Pancreas (tissue), 10 donors: Measurements from ENCODE around the gene AGBL1. TPM values are rescaled to one million over a fixed set of nuclear protein-coding genes. Genes with fewer than 3 reads are reported as not detected.

Experiments
- ATAC-seq, 4 donors: fragments of 200-7000 bp; cut with Tn5 transposase; one replicate each; pipeline versions ENCODE4 v1.8.0 to v1.9.1; 2020; ENCODE audit warnings: mild to moderate bottlenecking in 4 of 4, moderate library complexity in 4 of 4
- DNase-seq, 6 donors: peaks; one replicate each; pipeline ENCODE4 v3.0.0-alpha.2; 2020
- FAIRE-seq: peaks from 2 replicates; lab custom pipeline; 2012; peaks lifted over from hg19 to GRCh38; lab: Jason Lieb, UNC
- H3K27ac ChIP-seq, 4 donors: fragments of 200-600 bp; sonication (generic); 1 replicate in 3 of 4; 2 replicates in 1 of 4; pipeline versions ENCODE4 v1.5.0 to v1.8.0; 2020
- H3K27me3 ChIP-seq, 4 donors: fragments of 200-600 bp; one replicate each; pipeline ENCODE4 v1.8.0; 2021
- H3K36me3 ChIP-seq, 3 donors: fragments of 200-600 bp; sonication (generic) in 1 of 3; one replicate each; pipeline versions ENCODE4 v1.5.0 to v1.8.0; 2020 to 2021
- H3K4me1 ChIP-seq, 3 donors: fragments of 200-600 bp; one replicate each; pipeline ENCODE4 v1.8.0; 2021
- H3K4me3 ChIP-seq, 4 donors: fragments of 200-600 bp; sonication (generic) in 2 of 4; one replicate each; pipeline versions ENCODE4 v1.5.0 to v1.8.0; 2020 to 2021
- H3K9me3 ChIP-seq, 4 donors: fragments of 200-600 bp; one replicate each; pipeline ENCODE4 v1.8.0; 2021
- WGBS, 2 donors: extraction: QIAGEN DNeasy Blood & Tissue Kit; methylation state at CpG; one replicate each; pipeline ENCODE4 v1.1.7; 2013; 5-methylcytosine and 5-hydroxymethylcytosine counted together
- intact Hi-C, 3 donors: fragments of 100-400 bp; cut with DNase I; formaldehyde crosslinking; loops; one replicate each; pipeline versions ENCODE4 v1.11.1 to v1.14.2; 2022
- polyA plus RNA-seq, 2 donors: library from polyadenylated mRNA; stranded (reverse); fragments of 200-250 nt; gene quantifications; one replicate each; pipeline ENCODE4 v1.2.3, GENCODE V29; 2013
- total RNA-seq, 6 donors: library from RNA; stranded (reverse); fragmentation: NEBNext Ultra II Directional in 4 of 6; extraction: Animal tissue kit (Norgen Biotek cat#: 25700) in 4 of 6; gene quantifications; one replicate each; pipeline versions ENCODE4 v1.2.1 to v1.2.4, GENCODE V29; 2021 to 2023
- TF ChIP-seq, protein P1 (sequence below), 4 donors: fragments of 200-600 bp; sonication (generic) in 3 of 4; IDR thresholded peaks; one replicate each; pipeline versions ENCODE4 v1.5.0 to v1.8.0; 2021; ENCODE audit warnings: antibody characterized with exemption in 4 of 4
- donor health status: healthy with polysubstance abuse.
- donor health status: DM: no; HTN: no; CAD: no; lungs with moderate emphysema.
- donor health status: DM: no; HTN: no; CAD: no.
- donor health status: control.
- donor health status: control.
- donor health status: Bipolar disorder and iron deficiency.
- donor health status: DM: yes; HTN: yes; CAD: no.
- donor health status: DM: no; HTN: no; CAD: no.
- donor health status: DM: no; HTN: no; CAD: no.
- donor health status: DM: yes; HTN: yes; CAD: no.

AGBL1 gene
- total and polyA plus RNA-seq, 8 donors: under 0.01 to 0.06 (median 0.05) TPM; not detected in 5

DNA sequence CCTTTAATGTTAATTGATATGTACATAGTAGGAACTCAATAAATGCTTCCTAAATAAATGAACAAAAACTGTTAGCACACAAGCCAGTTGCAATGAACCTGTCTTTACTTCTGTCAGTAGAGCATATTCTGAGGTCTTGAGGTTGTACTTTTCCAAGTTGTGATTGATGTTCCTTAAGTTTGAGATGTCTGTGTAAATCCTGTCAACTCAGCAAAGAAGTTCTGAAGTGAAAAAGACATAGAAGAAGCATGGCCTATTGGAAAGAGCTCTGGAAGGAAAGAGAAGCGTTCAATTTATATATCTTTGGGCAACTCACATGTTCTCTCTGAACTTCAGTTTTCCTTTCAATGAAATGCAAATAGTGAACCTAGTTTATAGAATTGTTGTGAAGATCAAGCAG is 269.9 kb downstream of the AGBL1 start:
- H3K27me3 ChIP-seq: peaks cover 0 to 5% (median 0%) of the 10 kb centered on the region in 4 donors
- no peak overlapping the region for H3K27ac ChIP-seq
- DNase-seq (no peak), ATAC-seq (no peak), FAIRE-seq (no peak)
- intact Hi-C loops: no loop called here
- WGBS, 2 donors: 50 to 76% methylated on average over 1 of the region's 1 CpG
- no peaks in the 10 kb centered on the region for H3K4me1 ChIP-seq
- H3K36me3 ChIP-seq: no peaks in the 10 kb centered on the region
- TF ChIP-seq, protein P1, sequence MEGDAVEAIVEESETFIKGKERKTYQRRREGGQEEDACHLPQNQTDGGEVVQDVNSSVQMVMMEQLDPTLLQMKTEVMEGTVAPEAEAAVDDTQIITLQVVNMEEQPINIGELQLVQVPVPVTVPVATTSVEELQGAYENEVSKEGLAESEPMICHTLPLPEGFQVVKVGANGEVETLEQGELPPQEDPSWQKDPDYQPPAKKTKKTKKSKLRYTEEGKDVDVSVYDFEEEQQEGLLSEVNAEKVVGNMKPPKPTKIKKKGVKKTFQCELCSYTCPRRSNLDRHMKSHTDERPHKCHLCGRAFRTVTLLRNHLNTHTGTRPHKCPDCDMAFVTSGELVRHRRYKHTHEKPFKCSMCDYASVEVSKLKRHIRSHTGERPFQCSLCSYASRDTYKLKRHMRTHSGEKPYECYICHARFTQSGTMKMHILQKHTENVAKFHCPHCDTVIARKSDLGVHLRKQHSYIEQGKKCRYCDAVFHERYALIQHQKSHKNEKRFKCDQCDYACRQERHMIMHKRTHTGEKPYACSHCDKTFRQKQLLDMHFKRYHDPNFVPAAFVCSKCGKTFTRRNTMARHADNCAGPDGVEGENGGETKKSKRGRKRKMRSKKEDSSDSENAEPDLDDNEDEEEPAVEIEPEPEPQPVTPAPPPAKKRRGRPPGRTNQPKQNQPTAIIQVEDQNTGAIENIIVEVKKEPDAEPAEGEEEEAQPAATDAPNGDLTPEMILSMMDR (IDR thresholded peaks at IDR 0.05): no peak
- no peaks in the 10 kb centered on the region for H3K9me3 ChIP-seq
- no peak overlapping the region for H3K4me3 ChIP-seq

DNA sequence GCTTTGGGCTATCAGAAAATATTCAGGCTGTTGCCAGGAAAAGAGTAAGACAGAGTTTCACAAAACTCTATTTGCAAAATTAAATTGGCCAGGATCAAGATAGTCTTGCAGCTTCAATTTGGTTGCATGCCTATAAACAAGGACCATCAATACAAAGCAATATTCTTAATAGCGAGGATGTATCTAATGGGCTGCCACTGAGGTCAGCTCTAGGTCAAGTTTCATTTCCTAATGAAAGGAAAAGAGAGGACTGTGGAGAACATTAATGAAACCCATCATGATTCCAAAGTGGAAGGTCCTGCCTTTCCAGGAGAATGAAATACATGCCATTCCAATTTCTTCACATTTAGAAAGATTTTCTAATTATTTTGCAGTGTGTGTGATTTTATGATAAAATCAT is 273.5 kb downstream of the AGBL1 start:
- TF ChIP-seq, protein P1 (IDR thresholded peaks at IDR 0.05): no peak
- no peak overlapping the region for H3K4me3 ChIP-seq
- FAIRE-seq (no peak), ATAC-seq (no peak), DNase-seq (no peak)
- 40 to 52% methylated on average over 1 of the region's 1 CpG for WGBS, 2 donors
- H3K9me3 ChIP-seq: no peaks in the 10 kb centered on the region
- H3K27ac ChIP-seq: no peak overlapping the region
- H3K4me1 ChIP-seq: no peaks in the 10 kb centered on the region
- H3K27me3 ChIP-seq: no peaks in the 10 kb centered on the region
- intact Hi-C loops: no loop called here
- no peaks in the 10 kb centered on the region for H3K36me3 ChIP-seq

DNA sequence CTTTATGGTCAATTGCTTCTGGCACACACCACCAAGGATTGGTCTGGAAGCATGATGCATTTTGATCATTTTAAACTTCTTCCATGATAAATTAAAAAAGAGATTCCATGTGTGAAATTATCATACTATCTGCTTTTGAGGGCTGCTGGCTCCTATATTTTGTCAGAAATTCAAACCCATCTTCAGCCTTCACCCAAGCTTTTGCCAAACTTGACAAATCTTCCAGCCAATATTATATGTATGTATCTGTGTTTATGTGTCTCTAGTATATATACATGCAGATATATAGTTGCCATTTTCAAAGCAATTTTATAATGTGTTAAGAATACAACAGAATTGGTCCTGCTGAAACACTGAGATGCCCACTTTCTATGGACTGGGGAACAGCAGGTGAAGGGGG is 275.7 kb downstream of the AGBL1 start:
- FAIRE-seq: no peak
- Histone ChIP-seq H3K4me3 (no peak overlapping the region), H3K9me3 (no peaks in the 10 kb centered on the region), H3K27ac (no peak overlapping the region), H3K27me3 (no peaks in the 10 kb centered on the region), H3K36me3 (no peaks in the 10 kb centered on the region), H3K4me1 (no peaks in the 10 kb centered on the region)
- TF ChIP-seq, protein P1 (IDR thresholded peaks at IDR 0.05): no peak
- no peak for DNase-seq
- intact Hi-C loops: no loop called here
- ATAC-seq: no peak

DNA sequence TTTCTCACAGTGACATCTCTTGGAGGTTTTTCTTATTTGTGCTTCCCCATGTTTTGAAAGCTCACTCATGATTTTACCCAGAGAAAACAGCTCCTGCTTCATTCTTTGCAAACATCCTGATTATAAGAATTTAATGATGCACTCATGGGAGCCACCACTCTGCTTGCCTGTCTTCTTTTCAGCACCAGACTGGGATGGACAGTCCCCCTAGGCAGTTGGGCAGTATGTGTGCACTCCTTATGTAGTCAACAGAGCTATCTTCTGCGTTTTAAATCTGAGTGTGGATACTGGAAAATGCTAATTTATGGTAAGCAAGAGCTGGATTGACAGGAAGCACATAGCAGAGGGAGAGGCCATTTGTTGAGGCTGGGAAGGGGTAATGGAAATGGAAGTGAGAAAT is 276.1 kb downstream of the AGBL1 start:
- 15 to 17% methylated on average over 1 of the region's 1 CpG for WGBS, 2 donors
- no peak for ATAC-seq

DNA sequence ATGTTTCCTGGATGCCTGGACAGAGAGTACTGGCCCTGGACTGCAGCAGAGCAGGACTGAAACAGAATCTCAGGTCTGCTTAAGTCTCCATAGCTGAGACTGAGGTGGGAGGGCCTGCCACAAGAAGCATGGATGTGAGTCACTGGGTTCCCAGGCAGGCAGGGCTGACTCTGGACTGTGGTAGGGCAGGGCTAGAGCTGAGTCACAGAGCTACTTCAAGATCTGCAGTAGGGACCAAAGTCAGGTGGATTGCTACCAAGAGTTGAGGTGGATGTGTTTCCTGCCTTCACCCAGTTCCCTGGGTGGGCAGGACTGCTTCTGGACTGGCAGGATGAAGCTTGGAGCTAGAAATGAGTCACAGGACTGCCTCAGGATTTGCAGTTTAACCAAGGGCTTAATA is 282.9 kb downstream of the AGBL1 start:
- H3K27me3 ChIP-seq: no peaks in the 10 kb centered on the region
- TF ChIP-seq, protein P1 (IDR thresholded peaks at IDR 0.05): no peak
- H3K4me3 ChIP-seq: no peak overlapping the region
- H3K4me1 ChIP-seq: no peaks in the 10 kb centered on the region
- H3K27ac ChIP-seq: no peak overlapping the region
- ATAC-seq: no peak
- no peaks in the 10 kb centered on the region for H3K9me3 ChIP-seq
- intact Hi-C loops: no loop called here
- FAIRE-seq: no peak
- H3K36me3 ChIP-seq: no peaks in the 10 kb centered on the region
- no peak for DNase-seq

More for the DNA sequence above, 276.1 kb downstream of the AGBL1 start:
- Histone ChIP-seq H3K27me3 (no peaks in the 10 kb centered on the region), H3K4me3 (no peak overlapping the region), H3K27ac (no peak overlapping the region), H3K9me3 (no peaks in the 10 kb centered on the region), H3K4me1 (no peaks in the 10 kb centered on the region), H3K36me3 (no peaks in the 10 kb centered on the region)
- TF ChIP-seq, protein P1 (IDR thresholded peaks at IDR 0.05): no peak
- intact Hi-C loops: no loop called here
- FAIRE-seq (no peak), DNase-seq (no peak)
